ENCODE measurements around the gene EPDR1. TPM values are rescaled to one million over a fixed set of nuclear protein-coding genes. Genes with fewer than 3 reads are reported as not detected.

EPDR1 gene
- total RNA-seq, 4 donors from 2014 or later: 14.4 to 30.4 (median 24.1) TPM

GRCh38 chr7:37916017-37916672 is 4.3 kb upstream of the EPDR1 start:
- TF ChIP-seq CTCF (IDR thresholded peaks at IDR 0.05) (peak in 2 of 4 experiments; percentile 11 to 26), POLR2A (IDR thresholded peaks at IDR 0.05) (no peak)
- Histone ChIP-seq H3K9me3 (no peaks in the 10 kb centered on the region), H3K4me1 (no peaks in the 10 kb centered on the region), H3K27me3 (no peaks in the 10 kb centered on the region), H3K27ac (peak overlapping the region; percentile 94 to 97), H3K36me3 (no peaks in the 10 kb centered on the region), H3K4me3 (peak overlapping the region; percentile 60 to 63)
- intact Hi-C loops (cut with DNase I; ENCODE audit: low total_unique reads): no loop called here
- peak; percentile 33 to 44 for DNase-seq

GRCh38 chr7:37916673-37917660 is 3.5 kb upstream of the EPDR1 start, which contains the start of gene SFRP4:
TSS of gene SFRP4 (minus strand) at chr7:37916817. CDS start at chr7:37916537, 280 bp downstream.
- Histone ChIP-seq H3K9me3 (no peaks in the 10 kb centered on the region), H3K4me3 (peak within 1 kb of the TSS; percentile 60 to 63), H3K36me3 (no peaks in the 10 kb centered on the region), H3K4me1 (no peaks in the 10 kb centered on the region), H3K27ac (peak within 1 kb of the TSS; percentile 94 to 97), H3K27me3 (no peaks in the 10 kb centered on the region)
- intact Hi-C loops (cut with DNase I; ENCODE audit: low total_unique reads): no loop called here
- DNase-seq: peak; percentile 84 to 85
- TF ChIP-seq CTCF (IDR thresholded peaks at IDR 0.05) (peak; percentile 60 to 78 (median 74)), POLR2A (IDR thresholded peaks at IDR 0.05) (peak in 1 of 2 donors; percentile 63)

GRCh38 chr7:37918526-37918925 is 1.9 kb upstream of the EPDR1 start:
- Histone ChIP-seq H3K27ac (peak overlapping the region; percentile 94 to 97), H3K4me3 (no peak overlapping the region)
- intact Hi-C loops (cut with DNase I; ENCODE audit: low total_unique reads): no loop called here

GRCh38 chr7:37920849-37921805 is 687 bp downstream of the EPDR1 start:
- peak overlapping the region; percentile 90 to 92 for H3K27ac ChIP-seq
- intact Hi-C loops (cut with DNase I; ENCODE audit: low total_unique reads): no loop called here
- DNase-seq: peak; percentile 49 to 58
- no peaks in the 10 kb centered on the region for H3K9me3 ChIP-seq
- TF ChIP-seq POLR2A (IDR thresholded peaks at IDR 0.05) (no peak), CTCF (IDR thresholded peaks at IDR 0.05) (peak in 3 of 4 experiments; percentile 15 to 32 (median 26))
- H3K36me3 ChIP-seq: no peaks in the 10 kb centered on the region
- no peaks in the 10 kb centered on the region for H3K27me3 ChIP-seq
- H3K4me1 ChIP-seq: no peaks in the 10 kb centered on the region
- H3K4me3 ChIP-seq: peak overlapping the region; percentile 37 to 74

More at GRCh38 chr7:37918526-37918925, 1.9 kb upstream of the EPDR1 start:
- no peak for DNase-seq
- TF ChIP-seq CTCF (IDR thresholded peaks at IDR 0.05) (no peak), POLR2A (IDR thresholded peaks at IDR 0.05) (no peak)
- Histone ChIP-seq H3K27me3 (no peaks in the 10 kb centered on the region), H3K4me1 (no peaks in the 10 kb centered on the region), H3K36me3 (no peaks in the 10 kb centered on the region), H3K9me3 (no peaks in the 10 kb centered on the region)

Measured in uterus (tissue), 4 donors.